HG02678 (cell line): ENCODE data around the gene NFATC4.
A peak's percentile ranks its signal among the peaks of the same experiment; 100 is the strongest.
"Not testable (repeated sequence)": the region's sequence is repeated elsewhere in the genome, so short reads cannot be mapped to it uniquely, and the experiment has no call there.

Experiments
- ATAC-seq: cut with Tn5 transposase; IDR thresholded peaks from one replicate; pipeline ENCODE4 v1.9.1; 2021; ENCODE audit warnings: mild to moderate bottlenecking, moderate library complexity; ENCODE audit not compliant: unreplicated experiment

The NFATC4 gene

GRCh38 chr14:24366721-24367513 is 1.1 kb upstream of the NFATC4 start:
- peak; percentile 66 for ATAC-seq

GRCh38 chr14:24368212-24368561 is 203 bp downstream of the NFATC4 start:
- ATAC-seq, result no peak

DNA sequence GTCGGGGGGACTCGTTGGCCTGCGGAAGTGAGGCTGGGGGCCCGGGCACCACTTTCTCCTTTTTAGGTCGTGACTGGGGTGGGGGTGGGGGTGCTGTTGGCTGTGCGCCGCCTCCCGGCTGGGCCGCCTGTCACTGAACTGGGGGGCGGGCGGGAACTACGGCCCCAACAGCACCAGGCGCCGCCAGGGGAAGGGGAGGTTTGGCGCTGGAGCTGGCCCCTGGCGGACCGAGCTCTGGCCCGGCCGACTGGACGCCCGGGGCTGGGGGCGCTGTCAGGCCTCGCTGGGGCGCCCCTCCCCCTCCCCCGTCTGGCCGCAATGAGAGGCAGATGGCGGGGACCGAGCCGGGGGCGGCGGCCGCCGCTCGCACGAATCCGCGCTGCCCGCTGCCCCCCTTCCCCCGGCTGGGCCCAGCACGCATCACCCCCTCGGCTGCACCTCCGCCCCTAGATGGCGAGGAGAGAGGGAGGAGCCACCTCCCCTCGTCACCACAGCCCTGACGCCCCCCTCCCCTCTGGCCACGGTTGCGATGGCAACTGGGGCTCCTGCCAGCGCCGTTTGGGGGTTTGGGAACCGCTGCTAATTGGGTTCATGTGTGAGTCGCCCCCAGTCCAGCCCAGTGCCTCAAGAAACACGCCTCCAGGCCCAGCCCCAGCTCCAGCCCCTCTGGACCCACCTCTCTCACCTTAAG is 723 bp downstream of the NFATC4 start:
- ATAC-seq, result no peak

DNA sequence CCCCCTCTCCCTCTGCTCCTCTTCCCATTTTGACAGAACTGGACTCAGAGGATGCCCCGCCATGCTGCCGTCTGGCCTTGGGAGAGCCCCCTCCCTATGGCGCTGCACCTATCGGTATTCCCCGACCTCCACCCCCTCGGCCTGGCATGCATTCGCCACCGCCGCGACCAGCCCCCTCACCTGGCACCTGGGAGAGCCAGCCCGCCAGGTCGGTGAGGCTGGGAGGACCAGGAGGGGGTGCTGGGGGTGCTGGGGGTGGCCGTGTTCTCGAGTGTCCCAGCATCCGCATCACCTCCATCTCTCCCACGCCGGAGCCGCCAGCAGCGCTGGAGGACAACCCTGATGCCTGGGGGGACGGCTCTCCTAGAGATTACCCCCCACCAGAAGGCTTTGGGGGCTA is 1.5 kb downstream of the NFATC4 start:
- no peak for ATAC-seq

DNA sequence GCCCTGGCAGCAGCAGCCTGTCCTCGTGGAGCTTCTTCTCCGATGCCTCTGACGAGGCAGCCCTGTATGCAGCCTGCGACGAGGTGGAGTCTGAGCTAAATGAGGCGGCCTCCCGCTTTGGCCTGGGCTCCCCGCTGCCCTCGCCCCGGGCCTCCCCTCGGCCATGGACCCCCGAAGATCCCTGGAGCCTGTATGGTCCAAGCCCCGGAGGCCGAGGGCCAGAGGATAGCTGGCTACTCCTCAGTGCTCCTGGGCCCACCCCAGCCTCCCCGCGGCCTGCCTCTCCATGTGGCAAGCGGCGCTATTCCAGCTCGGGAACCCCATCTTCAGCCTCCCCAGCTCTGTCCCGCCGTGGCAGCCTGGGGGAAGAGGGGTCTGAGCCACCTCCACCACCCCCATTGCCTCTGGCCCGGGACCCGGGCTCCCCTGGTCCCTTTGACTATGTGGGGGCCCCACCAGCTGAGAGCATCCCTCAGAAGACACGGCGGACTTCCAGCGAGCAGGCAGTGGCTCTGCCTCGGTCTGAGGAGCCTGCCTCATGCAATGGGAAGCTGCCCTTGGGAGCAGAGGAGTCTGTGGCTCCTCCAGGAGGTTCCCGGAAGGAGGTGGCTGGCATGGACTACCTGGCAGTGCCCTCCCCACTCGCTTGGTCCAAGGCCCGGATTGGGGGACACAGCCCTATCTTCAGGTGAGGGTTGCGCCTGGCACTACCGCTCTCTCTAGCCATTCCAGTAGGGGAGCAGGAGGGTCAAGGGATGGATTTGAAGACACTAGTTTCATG is 2.1 kb downstream of the NFATC4 start:
- ATAC-seq, result no peak

- no peak for ATAC-seq
These were observed 2.8 kb downstream of the NFATC4 start for GRCh38 chr14:24370748-24371147.

- ATAC-seq, result not testable (repeated sequence)
These were observed 3.6 kb downstream of the NFATC4 start for GRCh38 chr14:24371605-24372004.

DNA sequence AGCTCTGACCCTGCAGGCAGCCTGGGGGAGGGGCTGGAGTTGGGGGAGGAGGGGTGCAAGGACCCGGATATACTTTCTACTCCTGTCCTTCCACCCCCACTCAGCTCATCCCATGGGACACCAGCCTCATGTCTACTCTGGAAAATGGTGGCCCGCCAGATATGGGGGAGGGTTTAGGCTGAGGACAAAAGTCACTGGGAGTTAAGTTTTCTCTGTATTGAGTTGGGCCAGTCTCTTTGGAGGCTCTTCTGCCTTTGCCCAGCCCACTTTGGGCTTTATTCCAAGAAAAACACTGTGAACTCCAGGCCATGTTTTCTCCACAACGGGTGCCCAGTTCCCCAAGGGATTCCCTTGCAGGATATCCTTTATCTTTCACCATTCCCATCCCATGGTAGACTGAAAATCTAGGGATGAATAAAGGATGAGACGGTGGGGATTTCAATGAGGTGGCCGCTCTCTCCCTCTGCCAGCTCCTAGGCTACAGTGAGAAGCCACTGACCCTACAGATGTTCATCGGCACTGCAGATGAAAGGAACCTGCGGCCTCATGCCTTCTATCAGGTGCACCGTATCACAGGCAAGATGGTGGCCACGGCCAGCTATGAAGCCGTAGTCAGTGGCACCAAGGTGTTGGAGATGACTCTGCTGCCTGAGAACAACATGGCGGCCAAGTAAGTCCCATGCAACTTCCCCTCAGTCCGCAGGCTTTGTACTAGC is 4.9 kb downstream of the NFATC4 start:
- no peak for ATAC-seq

- ATAC-seq, result no peak
These were observed 8.6 kb downstream of the NFATC4 start for GRCh38 chr14:24376448-24377070.

GRCh38 chr14:24377126-24377525 is 9.1 kb downstream of the NFATC4 start:
- ATAC-seq, result no peak

GRCh38 chr14:24377657-24378056 is 9.7 kb downstream of the NFATC4 start:
- no peak for ATAC-seq

- no peak for ATAC-seq
These were observed 10.3 kb downstream of the NFATC4 start for GRCh38 chr14:24378327-24378726.

GRCh38 chr14:24378981-24379906 is 11.3 kb downstream of the NFATC4 start:
- no peak for ATAC-seq

- no peak for ATAC-seq
These were observed 12.1 kb downstream of the NFATC4 start for GRCh38 chr14:24379907-24380730.

- ATAC-seq, result no peak
These were observed 13.5 kb downstream of the NFATC4 start for GRCh38 chr14:24381363-24382063.

DNA sequence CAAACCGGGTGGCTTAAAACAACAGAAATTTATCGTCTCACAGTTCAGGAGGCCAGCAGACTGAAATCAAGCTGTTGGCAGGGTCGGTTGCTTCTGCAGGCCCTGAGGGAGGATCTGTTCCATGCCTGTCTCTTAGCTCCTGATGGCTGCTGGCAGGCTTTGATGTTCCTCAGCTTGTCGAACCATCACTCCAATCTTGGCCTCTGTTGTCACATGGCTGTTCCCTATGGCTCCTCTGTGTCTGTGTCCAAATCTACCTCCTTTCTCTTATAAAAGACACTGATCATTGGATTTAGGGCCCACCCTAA is 14.0 kb downstream of the NFATC4 start:
- no peak for ATAC-seq

DNA sequence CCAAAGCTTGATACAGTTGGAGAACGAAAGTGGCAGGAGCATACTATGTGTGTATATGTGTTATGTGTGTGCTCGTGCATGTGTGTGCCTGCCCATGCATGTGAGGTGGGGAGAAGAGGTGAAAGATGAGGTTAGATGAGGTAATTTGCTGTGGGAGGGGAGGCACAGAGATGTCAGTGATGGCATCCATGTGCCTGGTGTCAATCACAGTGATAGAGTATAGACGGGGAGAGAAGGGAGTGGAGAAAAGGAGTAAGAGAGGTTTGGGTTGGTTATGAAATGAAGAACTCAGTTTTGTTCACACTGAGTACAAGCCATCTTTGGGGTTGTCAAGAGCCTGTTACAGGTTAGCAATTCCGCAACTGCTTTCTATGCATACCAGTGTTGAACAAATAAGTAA is 16.2 kb downstream of the NFATC4 start:
- ATAC-seq, result no peak

GRCh38 chr14:24385524-24385923 is 17.5 kb downstream of the NFATC4 start:
- no peak for ATAC-seq
